SH-SY5Y (cell line): ENCODE data around the gene SAMM50.

Experiments used
- GATA2 ChIP-seq: IDR thresholded peaks from 2 replicates; pipeline ENCODE4 v1.6.1; 2011; ENCODE audit warnings: mild to moderate bottlenecking, low read depth, low read length
- GATA3 ChIP-seq: IDR thresholded peaks from 2 replicates; pipeline ENCODE4 v1.6.1; 2011; ENCODE audit warnings: low read depth, mild to moderate bottlenecking, low read length, moderate library complexity

- TF ChIP-seq GATA2 (no peak), GATA3 (no peak)
Measured at GRCh38 chr22:44012162-44012561, 56.9 kb downstream of the SAMM50 start.
